ENCODE measurements around the gene OR4K13.

- no peak for TF ChIP-seq YY1 (IDR thresholded peaks at IDR 0.05; ENCODE audit: insufficient read depth, insufficient read length)
- no peak for TF ChIP-seq ZNF274 (IDR thresholded peaks at IDR 0.05; ENCODE audit: low read depth, low read length)
These were observed 34.0 kb downstream of the OR4K13 start, which contains the start of gene OR4Q2 for GRCh38 chr14:20001863-20002262.
